A549 (cell line): ENCODE results near the gene BCL11B. TPM values are rescaled to one million over a fixed set of nuclear protein-coding genes. Genes with fewer than 3 reads are reported as not detected.

Experiments used
- ATAC-seq, 2 experiments: fragments of 200-7000 bp in 1 of 2; fragments of >200 bp in 1 of 2; cut with Nextera tagmentation in 1 of 2; cut with Tn5 transposase in 1 of 2; 3 replicates each; pipeline versions ENCODE4 v1.8.0 to v1.9.1; 2018 to 2020; ENCODE audit warnings: mild to moderate bottlenecking in 1 of 2, moderate library complexity in 1 of 2
- CTCF ChIA-PET: fragments of 300-600 bp; sonication (Branson Sonifier 250); formaldehyde crosslinking; extraction: SDS; loops from one replicate; lab custom pipeline; 2021; ENCODE audit warnings: antibody characterized with exemption, inconsistent platforms; lab: Yijun Ruan, JAX
- POLR2A ChIA-PET: fragments of 350-600 bp; formaldehyde crosslinking; extraction: SDS; loops from one replicate; lab custom pipeline; 2021; ENCODE audit warnings: antibody characterized with exemption, inconsistent platforms; lab: Yijun Ruan, JAX
- DNase-seq, 2 experiments: peaks; one replicate each; pipeline versions ENCODE4 v3.0.0 to v3.0.0-alpha.2; 2011 to 2016; ENCODE audit warnings: low read depth in 1 of 2, low spot score in 1 of 2
- FAIRE-seq: peaks from 2 replicates; lab custom pipeline; 2011; peaks lifted over from hg19 to GRCh38; lab: Jason Lieb, UNC
- H3K27ac ChIP-seq, 2 experiments: fragments of >200 bp; sonication (Bioruptor Twin); formaldehyde crosslinking; 3 replicates each; pipeline ENCODE4 v1.5.1; 2016 to 2017
- H3K4me1 ChIP-seq: fragments of >200 bp; sonication (Bioruptor Twin); formaldehyde crosslinking; 3 replicates; pipeline ENCODE4 v1.6.1; 2016
- H3K4me2 ChIP-seq: fragments of >200 bp; sonication (Bioruptor Twin); formaldehyde crosslinking; 3 replicates; pipeline ENCODE4 v1.6.1; 2016
- H3K4me3 ChIP-seq: fragments of >200 bp; sonication (Bioruptor Twin); formaldehyde crosslinking; 3 replicates; pipeline ENCODE4 v1.5.1; 2016
- H3K9me3 ChIP-seq: fragments of >200 bp; sonication (Bioruptor Twin); formaldehyde crosslinking; 3 replicates; pipeline ENCODE4 v1.6.1; 2016
- CBX2 ChIP-seq: fragments of 200-600 bp; sonication (generic); IDR thresholded peaks from 2 replicates; pipeline ENCODE4 v1.6.1; 2016; ENCODE audit warnings: low read depth, mild to moderate bottlenecking, borderline replicate concordance
- EHF ChIP-seq: fragments of 250-450 bp; sonication (Bioruptor Pico); IDR thresholded peaks from 2 replicates; pipeline ENCODE4 v1.5.0; 2020; ENCODE audit warnings: mild to moderate bottlenecking
- FOSL2 ChIP-seq, 2 experiments: fragments of 450-650 bp in 1 of 2; fragments of >200 bp in 1 of 2; sonication (Bioruptor Twin) in 1 of 2; formaldehyde crosslinking; IDR thresholded peaks; 2 replicates each; pipeline versions ENCODE4 v1.5.0 to v1.6.1; 2016 to 2020; ENCODE audit warnings: mild to moderate bottlenecking in 1 of 2, moderate library complexity in 1 of 2
- HDAC2 ChIP-seq: fragments of 200-600 bp; sonication (generic); IDR thresholded peaks from 2 replicates; pipeline ENCODE4 v1.6.1; 2016
- KDM1A ChIP-seq: fragments of 200-600 bp; sonication (generic); IDR thresholded peaks from 2 replicates; pipeline ENCODE4 v1.6.1; 2016; ENCODE audit warnings: low read depth, mild to moderate bottlenecking
- KDM5A ChIP-seq: fragments of 200-600 bp; sonication (generic); IDR thresholded peaks from 2 replicates; pipeline ENCODE4 v1.6.1; 2016; ENCODE audit warnings: antibody characterized with exemption, mild to moderate bottlenecking
- NR3C1 ChIP-seq: fragments of >200 bp; sonication (Bioruptor Twin); formaldehyde crosslinking; IDR thresholded peaks from 3 replicates; pipeline ENCODE4 v1.6.1; 2017
- POLR2A ChIP-seq: IDR thresholded peaks from 2 replicates; pipeline ENCODE4 v1.6.1; 2012; ENCODE audit warnings: mild to moderate bottlenecking, low read length
- RAD21 ChIP-seq, 2 experiments: fragments of >200 bp in 1 of 2; sonication (Bioruptor Twin) in 1 of 2; formaldehyde crosslinking in 1 of 2; IDR thresholded peaks in 1 of 2; conservative IDR thresholded peaks in 1 of 2; 2 replicates in 1 of 2; 3 replicates in 1 of 2; pipeline ENCODE4 v1.6.1; 2012 to 2018; ENCODE audit warnings: inconsistent platforms in 1 of 2
- RNF2 ChIP-seq: fragments of 200-600 bp; sonication (generic); IDR thresholded peaks from 2 replicates; pipeline ENCODE4 v1.6.1; 2016; ENCODE audit warnings: low read depth, mild to moderate bottlenecking, antibody characterized with exemption, moderate library complexity, borderline replicate concordance
- SREBF2 ChIP-seq: fragments of 450-650 bp; IDR thresholded peaks from 2 replicates; pipeline ENCODE4 v1.6.1; 2014; ENCODE audit warnings: mild to moderate bottlenecking, moderate library complexity
- TP53 ChIP-seq: fragments of 250-450 bp; sonication (Bioruptor Pico); IDR thresholded peaks from 2 replicates; pipeline ENCODE4 v1.5.0; 2021; ENCODE audit warnings: mild to moderate bottlenecking, moderate library complexity
- ZC3H11A ChIP-seq: fragments of 450-650 bp; IDR thresholded peaks from 2 replicates; pipeline ENCODE4 v1.6.1; 2014; ENCODE audit warnings: antibody characterized with exemption, mild to moderate bottlenecking
- whole genome bisulfite sequencing: methylation state at CpG from one replicate; pipeline ENCODE4 v1.1.6; 2017; ENCODE audit errors: missing lambda C conversion rate; 5-methylcytosine and 5-hydroxymethylcytosine counted together
- polyA plus RNA-seq, 4 experiments: library from polyadenylated mRNA; depleted of rRNA in 3 of 4; stranded (reverse); fragments of >200 nt; fragmentation: RNase III in 1 of 4; extraction: RNeasy Plus Mini Kit Qiagen cat#74134 plus additional on column Dnase treatment in 1 of 4; gene quantifications; 2 replicates in 3 of 4; 3 replicates in 1 of 4; pipeline ENCODE4 v1.2.3, GENCODE V29; 2011 to 2017
- TF ChIP-seq, protein P1 (sequence below): fragments of 250-450 bp; sonication (Bioruptor Pico); IDR thresholded peaks from 2 replicates; pipeline ENCODE4 v1.5.0; 2021; ENCODE audit warnings: mild to moderate bottlenecking, moderate library complexity, borderline replicate concordance
- TF ChIP-seq, protein P2 (sequence below): fragments of >200 bp; sonication (Bioruptor Twin); formaldehyde crosslinking; IDR thresholded peaks from 3 replicates; pipeline ENCODE4 v1.6.1; 2016
- TF ChIP-seq, protein P3 (sequence below): fragments of 200-600 bp; sonication (generic); IDR thresholded peaks from 2 replicates; pipeline ENCODE4 v1.6.1; 2016; ENCODE audit warnings: antibody characterized with exemption, mild to moderate bottlenecking, moderate library complexity

BCL11B gene
- polyA plus RNA-seq, 2 of the 4 experiments (the other 2 are of a cell fraction) = 0.43 to 0.49 TPM

DNA sequence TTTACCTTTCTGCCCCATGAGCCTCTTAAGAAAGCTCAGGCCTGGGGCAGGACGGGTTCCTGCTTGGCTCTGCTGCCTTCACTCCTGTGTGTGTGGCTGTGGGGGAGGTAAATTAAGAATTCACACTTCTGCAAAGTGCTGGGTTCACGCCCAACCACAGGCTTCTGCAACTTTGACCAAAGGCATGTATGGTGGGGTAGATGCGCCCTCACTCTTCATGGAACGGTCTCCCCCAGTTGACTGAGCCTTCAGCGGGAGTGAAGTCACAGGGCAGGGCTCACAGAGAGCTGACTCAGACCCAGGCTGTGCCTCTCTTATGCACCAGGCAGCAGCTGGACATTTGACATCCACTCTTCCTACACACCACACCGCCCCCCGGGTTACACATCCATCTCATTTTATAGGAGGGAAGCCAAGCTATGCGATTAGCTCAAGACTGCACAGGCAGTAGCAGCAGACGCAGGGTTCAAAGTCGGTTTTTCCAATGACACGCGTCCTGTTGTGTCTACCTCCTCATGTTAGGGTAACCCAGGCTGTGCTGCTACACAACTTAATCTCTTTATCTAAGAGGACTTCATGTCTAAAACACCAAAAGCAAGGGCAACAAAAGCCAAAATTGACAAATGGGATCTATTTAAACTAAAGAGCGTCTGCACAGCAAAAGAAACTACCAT lies 15.4 kb upstream of the BCL11B start:
- POLR2A ChIA-PET = no interaction called here
- Histone ChIP-seq H3K4me1 (no peaks in the 10 kb centered on the region), H3K4me2 (no peak overlapping the region), H3K4me3 (no peak overlapping the region), H3K9me3 (no peaks in the 10 kb centered on the region), H3K27ac (no peak overlapping the region)
- DNase-seq = no peak
- ATAC-seq = no peak
- FAIRE-seq = no peak
- TF ChIP-seq TP53 (CRISPR knock-in tag) (no peak), ZC3H11A (no peak), NR3C1 (no peak), KDM1A (no peak), RNF2 (no peak), EHF (CRISPR knock-in tag) (no peak), SREBF2 (no peak), CBX2 (no peak), KDM5A (no peak), RAD21 (conservative IDR thresholded peaks at IDR 0.05 in 1 of 2, IDR thresholded peaks at IDR 0.05 in 1 of 2) (no peak), FOSL2 (IDR thresholded peaks at IDR 0.05) (no peak), FOSL2 (CRISPR knock-in tag; IDR thresholded peaks at IDR 0.05) (no peak), HDAC2 (no peak)
- TF ChIP-seq, protein P1, sequence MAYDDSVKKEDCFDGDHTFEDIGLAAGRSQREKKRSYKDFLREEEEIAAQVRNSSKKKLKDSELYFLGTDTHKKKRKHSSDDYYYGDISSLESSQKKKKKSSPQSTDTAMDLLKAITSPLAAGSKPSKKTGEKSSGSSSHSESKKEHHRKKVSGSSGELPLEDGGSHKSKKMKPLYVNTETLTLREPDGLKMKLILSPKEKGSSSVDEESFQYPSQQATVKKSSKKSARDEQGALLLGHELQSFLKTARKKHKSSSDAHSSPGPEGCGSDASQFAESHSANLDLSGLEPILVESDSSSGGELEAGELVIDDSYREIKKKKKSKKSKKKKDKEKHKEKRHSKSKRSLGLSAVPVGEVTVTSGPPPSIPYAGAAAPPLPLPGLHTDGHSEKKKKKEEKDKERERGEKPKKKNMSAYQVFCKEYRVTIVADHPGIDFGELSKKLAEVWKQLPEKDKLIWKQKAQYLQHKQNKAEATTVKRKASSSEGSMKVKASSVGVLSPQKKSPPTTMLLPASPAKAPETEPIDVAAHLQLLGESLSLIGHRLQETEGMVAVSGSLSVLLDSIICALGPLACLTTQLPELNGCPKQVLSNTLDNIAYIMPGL (CRISPR knock-in tag) = no peak
- TF ChIP-seq, protein P2, sequence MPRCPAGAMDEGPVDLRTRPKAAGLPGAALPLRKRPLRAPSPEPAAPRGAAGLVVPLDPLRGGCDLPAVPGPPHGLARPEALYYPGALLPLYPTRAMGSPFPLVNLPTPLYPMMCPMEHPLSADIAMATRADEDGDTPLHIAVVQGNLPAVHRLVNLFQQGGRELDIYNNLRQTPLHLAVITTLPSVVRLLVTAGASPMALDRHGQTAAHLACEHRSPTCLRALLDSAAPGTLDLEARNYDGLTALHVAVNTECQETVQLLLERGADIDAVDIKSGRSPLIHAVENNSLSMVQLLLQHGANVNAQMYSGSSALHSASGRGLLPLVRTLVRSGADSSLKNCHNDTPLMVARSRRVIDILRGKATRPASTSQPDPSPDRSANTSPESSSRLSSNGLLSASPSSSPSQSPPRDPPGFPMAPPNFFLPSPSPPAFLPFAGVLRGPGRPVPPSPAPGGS = no peak
- TF ChIP-seq, protein P3, sequence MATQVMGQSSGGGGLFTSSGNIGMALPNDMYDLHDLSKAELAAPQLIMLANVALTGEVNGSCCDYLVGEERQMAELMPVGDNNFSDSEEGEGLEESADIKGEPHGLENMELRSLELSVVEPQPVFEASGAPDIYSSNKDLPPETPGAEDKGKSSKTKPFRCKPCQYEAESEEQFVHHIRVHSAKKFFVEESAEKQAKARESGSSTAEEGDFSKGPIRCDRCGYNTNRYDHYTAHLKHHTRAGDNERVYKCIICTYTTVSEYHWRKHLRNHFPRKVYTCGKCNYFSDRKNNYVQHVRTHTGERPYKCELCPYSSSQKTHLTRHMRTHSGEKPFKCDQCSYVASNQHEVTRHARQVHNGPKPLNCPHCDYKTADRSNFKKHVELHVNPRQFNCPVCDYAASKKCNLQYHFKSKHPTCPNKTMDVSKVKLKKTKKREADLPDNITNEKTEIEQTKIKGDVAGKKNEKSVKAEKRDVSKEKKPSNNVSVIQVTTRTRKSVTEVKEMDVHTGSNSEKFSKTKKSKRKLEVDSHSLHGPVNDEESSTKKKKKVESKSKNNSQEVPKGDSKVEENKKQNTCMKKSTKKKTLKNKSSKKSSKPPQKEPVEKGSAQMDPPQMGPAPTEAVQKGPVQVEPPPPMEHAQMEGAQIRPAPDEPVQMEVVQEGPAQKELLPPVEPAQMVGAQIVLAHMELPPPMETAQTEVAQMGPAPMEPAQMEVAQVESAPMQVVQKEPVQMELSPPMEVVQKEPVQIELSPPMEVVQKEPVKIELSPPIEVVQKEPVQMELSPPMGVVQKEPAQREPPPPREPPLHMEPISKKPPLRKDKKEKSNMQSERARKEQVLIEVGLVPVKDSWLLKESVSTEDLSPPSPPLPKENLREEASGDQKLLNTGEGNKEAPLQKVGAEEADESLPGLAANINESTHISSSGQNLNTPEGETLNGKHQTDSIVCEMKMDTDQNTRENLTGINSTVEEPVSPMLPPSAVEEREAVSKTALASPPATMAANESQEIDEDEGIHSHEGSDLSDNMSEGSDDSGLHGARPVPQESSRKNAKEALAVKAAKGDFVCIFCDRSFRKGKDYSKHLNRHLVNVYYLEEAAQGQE = no peak
- WGBS = 72% methylated on average over 13 of the region's 13 CpGs
- CTCF ChIA-PET = interaction anchor here (0.5 to 1.7 kb wide), 3 partner anchors 13 to 91 kb away, joined by 3 to 9 read pairs (median 3); no protein-coding TSS in a partner anchor

DNA sequence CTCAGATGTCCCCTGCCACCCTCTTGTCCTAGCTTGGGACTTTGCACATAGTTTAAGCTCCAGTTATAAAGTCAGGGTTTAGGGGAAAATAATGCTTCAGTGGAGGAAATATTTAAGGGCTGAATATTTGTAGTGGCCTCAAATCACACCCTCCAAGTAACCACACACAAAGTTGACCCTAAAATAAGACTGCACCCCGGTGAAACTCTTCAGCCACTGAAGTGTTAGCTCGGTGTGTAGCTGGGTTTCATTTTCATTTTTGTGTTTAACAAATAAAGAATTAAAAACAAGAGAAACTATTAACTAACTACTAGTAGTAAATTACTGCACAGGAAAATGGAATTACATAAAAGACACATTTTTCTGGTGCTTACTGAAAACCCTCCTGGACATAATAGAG lies 14.8 kb upstream of the BCL11B start:
- Histone ChIP-seq H3K4me1 (no peaks in the 10 kb centered on the region), H3K9me3 (no peaks in the 10 kb centered on the region), H3K27ac (no peak overlapping the region), H3K4me2 (no peak overlapping the region), H3K4me3 (no peak overlapping the region)
- DNase-seq = no peak
- ChIA-PET POLR2A (no interaction called here), CTCF (interaction anchor here (1.6 to 1.7 kb wide), 2 partner anchors 12 to 33 kb away, joined by 3 to 9 read pairs; no protein-coding TSS in a partner anchor)
- 46% methylated on average over 2 of the region's 2 CpGs for WGBS
- no peak for TF ChIP-seq ZC3H11A
- no peak for TF ChIP-seq POLR2A
- TF ChIP-seq TP53 (CRISPR knock-in tag) = no peak
- TF ChIP-seq RAD21 (conservative IDR thresholded peaks at IDR 0.05 in 1 of 2, IDR thresholded peaks at IDR 0.05 in 1 of 2) = no peak
- ATAC-seq = no peak
- no peak for FAIRE-seq
